NCI-H1092 (cell line): ENCODE data around the gene IL23A.
"Not testable (repeated sequence)": the region's sequence is repeated elsewhere in the genome, so short reads cannot be mapped to it uniquely, and the experiment has no call there.

Experiments used
- DNase-seq: peaks from one replicate; lab custom pipeline; 2025; lab: John Stamatoyannopoulos, UW

IL23A gene, protein sequence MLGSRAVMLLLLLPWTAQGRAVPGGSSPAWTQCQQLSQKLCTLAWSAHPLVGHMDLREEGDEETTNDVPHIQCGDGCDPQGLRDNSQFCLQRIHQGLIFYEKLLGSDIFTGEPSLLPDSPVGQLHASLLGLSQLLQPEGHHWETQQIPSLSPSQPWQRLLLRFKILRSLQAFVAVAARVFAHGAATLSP

DNA sequence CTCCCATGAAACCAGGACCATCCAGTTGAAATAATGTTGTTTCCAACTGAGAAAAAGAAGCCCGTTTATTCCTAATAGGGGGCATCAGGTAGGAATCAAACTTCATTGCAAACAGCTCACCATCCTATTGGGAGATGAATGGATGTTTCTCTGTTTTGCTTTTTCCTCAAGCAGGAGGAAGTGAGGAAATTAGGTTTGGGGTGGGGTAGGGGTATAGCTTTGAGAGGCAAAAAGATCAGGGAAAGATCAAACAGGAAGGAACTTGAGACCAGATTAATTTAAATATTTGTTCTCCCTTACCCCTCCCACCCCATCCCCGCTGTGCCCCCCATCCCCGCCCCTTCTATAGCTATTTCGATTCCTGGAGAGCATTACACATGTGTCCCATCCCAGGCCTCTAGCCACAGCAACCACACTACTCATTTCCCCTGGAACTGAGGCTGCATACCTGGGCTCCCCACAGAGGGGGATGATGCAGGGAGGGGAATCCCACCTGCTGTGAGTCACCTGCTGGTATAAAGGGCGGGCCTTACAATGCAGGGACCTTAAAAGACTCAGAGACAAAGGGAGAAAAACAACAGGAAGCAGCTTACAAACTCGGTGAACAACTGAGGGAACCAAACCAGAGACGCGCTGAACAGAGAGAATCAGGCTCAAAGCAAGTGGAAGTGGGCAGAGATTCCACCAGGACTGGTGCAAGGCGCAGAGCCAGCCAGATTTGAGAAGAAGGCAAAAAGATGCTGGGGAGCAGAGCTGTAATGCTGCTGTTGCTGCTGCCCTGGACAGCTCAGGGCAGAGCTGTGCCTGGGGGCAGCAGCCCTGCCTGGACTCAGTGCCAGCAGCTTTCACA, at the start of gene IL23A:
Gene IL23A, plus strand, starts transcription at position 577 of the 850 bp plus-strand sequence. Its CDS starts 161 bp downstream, at position 738.
- no peak for DNase-seq

- no peak for DNase-seq
Measured at GRCh38 chr12:56293795-56294194, 44.9 kb upstream of the IL23A start.

DNA sequence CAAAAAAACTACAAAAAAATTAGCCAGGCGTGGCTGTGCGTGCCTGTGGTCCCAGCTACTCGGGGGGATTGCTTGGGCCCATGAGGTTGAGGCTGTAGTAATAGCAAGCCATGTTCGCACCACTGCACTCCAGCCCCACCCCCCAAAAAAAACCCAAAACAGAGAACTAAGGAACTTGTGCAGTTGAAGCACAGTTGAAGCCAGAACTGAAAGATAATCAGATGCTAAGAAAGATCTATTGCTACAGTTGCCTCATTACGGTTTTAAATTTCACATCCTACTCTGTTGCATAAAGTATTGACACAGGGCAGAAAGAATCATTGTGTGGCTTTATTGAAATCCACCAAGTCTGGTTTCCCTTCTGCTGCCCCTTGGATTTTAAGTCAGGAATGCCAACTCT, 42.4 kb upstream of the IL23A start:
- no peak for DNase-seq

DNA sequence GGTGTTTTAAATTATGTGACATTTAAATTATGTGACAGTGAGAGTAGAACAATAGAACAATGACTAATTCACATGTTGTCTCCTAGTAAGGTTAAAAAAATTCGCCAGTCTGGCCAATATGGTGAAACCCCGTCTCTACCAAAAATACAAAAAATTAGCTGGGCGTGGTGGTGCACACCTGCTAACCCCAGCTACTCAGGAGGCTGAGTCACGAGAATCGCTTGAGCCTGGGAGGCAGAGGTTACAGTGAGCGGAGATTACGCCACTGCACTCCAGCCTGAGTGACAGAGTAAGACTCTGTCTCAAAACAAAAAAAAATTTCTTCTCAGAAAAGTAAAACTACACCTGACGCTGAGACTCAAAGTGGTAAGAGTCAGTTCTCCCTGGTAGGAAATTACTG, 41.3 kb upstream of the IL23A start:
- no peak for DNase-seq

DNA sequence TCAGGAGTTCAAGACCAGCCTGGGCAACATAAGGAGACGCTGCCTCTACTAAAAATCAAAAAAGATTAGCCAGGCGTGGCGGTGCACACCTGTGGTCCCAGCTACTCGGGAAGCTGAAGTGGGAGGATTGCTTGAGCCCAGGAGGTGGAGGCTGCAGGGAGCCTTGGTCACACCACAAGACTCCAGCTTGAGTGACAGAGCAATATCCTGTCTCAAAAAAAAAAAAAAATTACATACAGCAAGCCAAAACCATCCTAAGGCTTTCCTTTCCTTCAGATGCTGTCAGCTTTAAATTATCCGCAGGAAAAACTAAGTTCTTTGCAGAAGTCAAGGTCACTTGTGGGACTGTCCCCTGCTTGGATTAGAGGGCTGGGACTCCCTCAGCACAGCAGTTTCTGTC, 39.9 kb upstream of the IL23A start:
- DNase-seq, result no peak

DNA sequence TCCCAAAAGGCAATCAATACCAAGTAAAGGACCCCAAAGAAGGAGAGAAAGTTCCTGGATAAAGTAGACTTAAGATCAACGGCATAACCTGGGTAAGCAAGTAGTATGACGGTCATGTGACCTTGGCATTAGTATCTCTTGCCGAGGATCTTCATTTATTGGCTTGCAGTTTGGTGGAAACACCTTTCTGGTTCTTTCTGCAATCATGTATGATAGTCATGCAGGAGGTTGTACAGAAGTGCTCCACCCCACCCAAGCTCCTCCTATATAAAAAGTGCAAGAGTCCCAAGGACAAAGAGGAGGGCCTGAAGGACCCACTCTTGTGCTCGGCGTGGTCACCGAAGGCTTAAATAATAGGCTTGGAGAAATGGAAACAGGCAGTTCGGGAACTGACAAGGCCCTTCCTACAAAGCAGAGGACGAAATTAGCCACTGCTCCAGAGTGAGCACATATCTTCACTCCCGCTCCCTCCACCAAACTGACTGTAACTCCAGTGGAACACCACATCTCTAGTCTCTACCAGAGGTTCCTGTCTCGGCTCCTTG, 39.3 kb upstream of the IL23A start:
- no peak for DNase-seq

- peak; percentile 96 for DNase-seq
Measured at GRCh38 chr12:56299853-56300643, 38.6 kb upstream of the IL23A start, which contains the start of gene CS. Gene CS, minus strand, starts transcription at chr12:56300330. Its CDS starts 129 bp downstream, at chr12:56300201.

- DNase-seq, result no peak
Measured at GRCh38 chr12:56300644-56301464, 37.8 kb upstream of the IL23A start.

DNA sequence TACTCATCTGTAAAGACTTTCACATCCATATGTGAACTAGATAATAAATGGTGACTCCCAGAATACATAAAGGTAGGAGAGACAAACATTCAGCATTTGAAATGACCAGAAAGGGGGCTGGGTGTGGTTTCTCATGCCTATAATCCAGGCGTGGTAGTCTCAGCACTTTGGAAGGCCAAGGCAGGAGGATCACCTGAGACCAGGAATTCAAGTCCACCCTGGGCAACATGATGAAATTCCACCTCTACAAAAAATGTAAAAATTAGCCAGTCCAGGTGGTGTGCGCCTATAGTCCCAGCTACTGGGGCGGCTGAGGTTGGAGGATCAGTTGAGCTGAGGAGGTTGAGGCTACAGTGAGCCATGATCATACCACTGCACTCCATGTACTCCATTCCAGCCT, 34.4 kb upstream of the IL23A start:
- DNase-seq, result no peak

DNA sequence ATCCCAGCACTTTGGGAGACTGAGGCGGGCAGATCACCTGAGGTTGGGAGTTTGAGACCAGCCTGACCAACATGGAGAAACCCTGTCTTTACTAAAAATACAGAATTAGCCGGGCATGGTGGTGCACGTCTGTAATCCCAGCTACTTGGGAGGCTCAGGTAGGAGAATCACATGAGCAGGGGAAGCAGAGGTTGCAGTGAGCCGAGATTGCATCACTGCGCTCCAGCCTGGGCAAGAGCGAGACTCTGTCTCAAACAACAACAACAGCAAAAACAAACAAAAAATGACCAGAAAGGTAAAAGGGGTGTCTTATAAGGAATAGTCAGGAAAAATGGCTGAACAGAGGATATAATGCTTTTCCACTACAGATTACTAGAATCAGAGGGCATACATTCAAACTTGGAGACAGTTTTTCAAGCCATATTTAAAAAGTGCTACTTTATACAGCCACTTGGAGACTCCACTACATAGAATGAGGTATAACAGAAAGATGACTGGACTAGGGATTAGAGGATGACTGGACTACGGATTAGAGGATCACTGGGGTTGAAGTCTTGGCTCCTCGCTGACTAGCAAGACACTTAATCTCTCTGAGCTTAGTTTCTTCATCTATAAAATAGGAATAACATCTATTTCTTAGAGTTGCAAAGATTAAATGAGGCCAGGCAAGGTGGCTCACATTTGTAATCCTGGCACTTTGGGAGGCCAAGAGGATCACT, 33.7 kb upstream of the IL23A start:
- no peak for DNase-seq

DNA sequence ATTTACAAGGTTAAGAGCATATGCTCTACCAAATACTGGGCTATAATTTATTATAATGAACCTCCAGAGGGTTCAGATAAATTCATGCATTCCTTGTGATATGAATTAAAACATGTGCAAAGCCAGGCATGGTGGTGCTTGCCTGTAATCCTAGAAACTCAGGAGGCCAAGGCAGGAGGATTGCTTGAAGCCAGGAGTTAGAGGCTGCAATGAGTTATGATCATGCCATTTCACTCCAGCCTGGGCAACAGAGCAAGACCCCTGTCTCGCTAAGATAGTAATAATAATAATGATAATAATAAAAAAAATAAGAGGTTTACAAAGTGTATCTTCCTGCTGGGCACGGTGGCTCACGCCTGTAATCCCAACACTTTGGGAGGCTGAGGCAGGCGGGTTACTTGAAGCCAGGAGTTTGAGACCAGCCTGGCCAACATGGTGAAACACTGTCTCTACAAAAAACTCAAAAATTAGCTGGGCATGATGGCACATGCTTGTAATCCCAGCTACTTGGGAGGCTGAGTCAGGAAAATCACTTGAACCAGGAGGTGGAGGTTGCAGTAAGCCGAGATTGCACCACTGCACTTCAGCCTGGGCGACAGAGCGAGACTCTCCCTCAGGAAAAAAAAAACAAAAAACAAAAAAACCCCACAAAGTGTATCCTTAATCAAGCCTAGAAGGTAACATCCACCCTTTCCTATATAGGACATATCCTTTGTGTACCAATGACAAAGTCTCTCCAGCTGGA, 31.3 kb upstream of the IL23A start:
- DNase-seq, result no peak

- DNase-seq, result no peak
Measured at GRCh38 chr12:56308714-56309113, 30.0 kb upstream of the IL23A start.

GRCh38 chr12:56311003-56311402, 27.7 kb upstream of the IL23A start:
- no peak for DNase-seq

DNA sequence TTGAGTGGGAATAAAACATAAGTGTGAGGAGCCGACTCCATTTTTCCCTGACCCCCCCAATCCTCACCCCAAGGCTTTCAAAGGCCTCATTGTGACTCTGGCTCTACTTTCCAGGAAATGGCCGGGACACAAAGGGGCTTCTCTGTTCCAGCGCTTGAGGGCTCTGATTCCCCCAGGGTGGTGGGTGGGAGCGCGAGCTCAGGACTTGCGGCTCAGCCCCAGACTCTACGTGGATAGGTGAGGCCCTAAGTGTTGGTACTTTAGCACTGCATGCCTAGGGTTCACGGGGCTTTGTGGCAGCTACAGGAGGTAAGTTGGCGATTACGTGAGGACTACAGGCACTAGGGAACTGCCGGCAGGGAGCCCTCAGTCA, 23.4 kb upstream of the IL23A start:
- DNase-seq, result no peak

- peak; percentile 93 for DNase-seq
Measured at GRCh38 chr12:56315622-56316473, 22.8 kb upstream of the IL23A start, which contains the start of gene CNPY2. Gene CNPY2, minus strand, starts transcription at chr12:56315988. Its CDS starts 771 bp downstream, at chr12:56315217.

DNA sequence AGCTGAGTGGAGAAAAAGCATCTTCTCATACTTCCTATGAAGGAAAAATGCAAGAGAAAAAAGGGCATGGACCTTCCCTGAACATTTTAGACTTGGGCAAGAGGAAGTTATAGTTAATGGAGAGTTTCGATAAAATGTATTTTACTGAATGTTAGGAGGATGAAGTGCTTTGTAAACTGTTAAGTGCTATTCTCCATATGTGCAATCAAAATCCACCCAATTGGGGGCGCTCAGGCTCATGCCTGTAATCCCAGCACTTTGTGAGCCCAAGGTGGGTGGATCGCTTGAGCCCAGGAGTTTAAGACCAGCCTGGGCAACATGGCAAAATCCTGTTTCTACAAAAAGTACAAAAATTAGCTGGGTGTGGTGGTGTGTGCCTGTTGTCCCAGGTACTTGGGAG, 21.0 kb upstream of the IL23A start:
- DNase-seq, result no peak

DNA sequence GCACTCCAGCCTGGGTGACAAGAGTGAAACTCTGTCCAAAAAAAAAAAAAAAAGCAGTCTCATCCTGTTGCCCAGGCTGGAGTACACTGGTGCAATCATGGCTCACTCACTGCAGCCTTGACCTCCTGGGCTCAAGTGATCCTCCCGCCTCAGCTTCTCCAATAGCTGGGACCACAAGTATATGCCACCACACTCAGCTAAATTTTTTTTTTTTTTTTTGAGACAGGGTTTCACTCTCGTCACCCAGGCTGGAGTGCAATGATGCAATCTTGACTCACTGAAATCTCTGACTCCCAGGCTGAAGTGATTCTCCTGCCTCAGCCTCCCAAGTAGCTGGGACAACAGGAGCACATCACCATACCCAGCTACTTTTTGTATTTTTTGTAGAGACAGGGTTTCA, 17.7 kb upstream of the IL23A start:
- DNase-seq, result no peak

- not testable (repeated sequence) for DNase-seq
Measured at GRCh38 chr12:56321610-56322009, 17.1 kb upstream of the IL23A start.

- DNase-seq, result no peak
Measured at GRCh38 chr12:56324206-56324605, 14.5 kb upstream of the IL23A start.
